DMS 273 (cell line): ENCODE data around the gene LRRC32.

Experiments
- DNase-seq: peaks from one replicate; lab custom pipeline; 2025; ENCODE audit not compliant: unreplicated experiment; lab: John Stamatoyannopoulos, UW

The LRRC32 gene, protein sequence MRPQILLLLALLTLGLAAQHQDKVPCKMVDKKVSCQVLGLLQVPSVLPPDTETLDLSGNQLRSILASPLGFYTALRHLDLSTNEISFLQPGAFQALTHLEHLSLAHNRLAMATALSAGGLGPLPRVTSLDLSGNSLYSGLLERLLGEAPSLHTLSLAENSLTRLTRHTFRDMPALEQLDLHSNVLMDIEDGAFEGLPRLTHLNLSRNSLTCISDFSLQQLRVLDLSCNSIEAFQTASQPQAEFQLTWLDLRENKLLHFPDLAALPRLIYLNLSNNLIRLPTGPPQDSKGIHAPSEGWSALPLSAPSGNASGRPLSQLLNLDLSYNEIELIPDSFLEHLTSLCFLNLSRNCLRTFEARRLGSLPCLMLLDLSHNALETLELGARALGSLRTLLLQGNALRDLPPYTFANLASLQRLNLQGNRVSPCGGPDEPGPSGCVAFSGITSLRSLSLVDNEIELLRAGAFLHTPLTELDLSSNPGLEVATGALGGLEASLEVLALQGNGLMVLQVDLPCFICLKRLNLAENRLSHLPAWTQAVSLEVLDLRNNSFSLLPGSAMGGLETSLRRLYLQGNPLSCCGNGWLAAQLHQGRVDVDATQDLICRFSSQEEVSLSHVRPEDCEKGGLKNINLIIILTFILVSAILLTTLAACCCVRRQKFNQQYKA

DNA sequence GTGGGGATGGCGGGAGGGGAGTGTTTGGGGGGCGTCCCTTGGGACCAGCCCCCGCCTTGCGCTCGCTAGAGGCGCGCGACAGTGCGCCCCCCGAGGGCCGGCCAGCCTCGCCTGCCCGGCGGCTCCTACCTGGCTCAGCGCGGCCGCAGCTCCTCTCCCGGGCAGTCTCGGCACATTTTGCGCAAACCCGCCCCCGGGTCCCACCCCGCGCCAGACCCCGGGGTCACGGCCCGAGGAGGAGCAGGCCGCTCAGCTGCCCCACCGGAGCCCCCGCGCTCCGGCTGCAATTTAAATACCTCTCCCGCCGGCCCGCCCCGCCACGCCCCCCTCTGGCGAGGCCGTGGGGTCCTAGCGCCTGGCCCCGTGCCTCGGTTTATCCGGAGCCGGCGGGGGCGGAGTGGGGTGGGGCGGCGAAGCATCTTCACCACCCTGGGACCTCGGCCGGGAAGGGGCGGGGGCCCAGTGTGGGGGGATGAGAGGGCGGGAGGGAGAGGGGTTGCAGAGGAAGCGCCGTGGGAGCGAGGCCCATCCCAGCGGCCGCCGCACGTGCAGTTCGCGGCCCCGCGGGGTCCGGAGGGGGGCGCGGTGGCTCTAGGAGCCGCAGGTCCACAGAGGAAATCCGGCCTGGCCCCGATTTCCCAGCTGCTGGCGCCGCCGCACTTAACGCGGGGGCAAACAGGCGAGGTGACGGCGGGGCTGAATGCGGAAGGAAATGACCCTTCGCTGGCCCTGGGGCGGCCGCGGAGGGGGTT, at the start of gene LRRC32:
TSS of gene LRRC32 (minus strand) at position 263 of the 752 bp plus-strand sequence. CDS start 4,793 bp downstream, outside the sequence.
- DNase-seq = peak; percentile 26

DNA sequence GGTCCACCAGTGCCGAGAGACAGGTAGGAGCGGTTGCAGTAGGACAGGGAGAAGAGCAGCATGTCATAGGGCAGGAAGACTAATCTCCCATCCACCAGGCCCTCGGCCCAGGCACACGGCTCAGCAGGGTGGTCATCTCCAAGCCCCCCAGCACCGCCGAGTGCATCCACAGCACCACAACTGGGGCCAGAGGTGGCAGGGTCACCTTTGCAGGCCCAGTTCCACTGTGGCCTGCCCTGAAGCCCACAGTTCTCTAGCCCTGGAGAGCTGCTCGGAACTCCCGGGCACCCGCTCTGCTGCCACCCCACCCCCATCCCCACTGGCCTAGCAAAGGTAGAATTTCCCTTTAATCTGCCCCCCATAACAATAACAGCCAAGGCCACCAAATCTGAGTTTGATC, 49.1 kb upstream of the LRRC32 start:
- DNase-seq = no peak

DNA sequence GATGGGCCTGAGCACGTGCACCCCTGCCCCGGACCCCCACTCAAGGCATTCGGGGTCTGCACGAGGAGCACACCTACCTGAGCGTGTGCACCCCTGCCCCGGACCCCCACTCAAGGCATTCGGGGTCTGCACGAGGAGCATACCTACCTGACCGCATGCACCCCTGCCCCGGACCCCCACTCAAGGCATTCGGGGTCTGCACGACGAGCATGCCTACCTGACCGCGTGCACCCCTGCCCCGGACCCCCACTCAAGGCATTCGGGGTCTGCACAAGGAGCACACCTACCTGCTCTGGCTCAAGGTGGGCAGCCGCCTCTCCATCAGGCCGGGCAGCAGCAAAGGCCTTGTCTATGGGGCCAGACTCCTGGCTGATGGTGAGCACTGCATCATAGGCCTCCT, 48.7 kb upstream of the LRRC32 start:
- DNase-seq = no peak

GRCh38 chr11:76717816-76718215, 47.3 kb upstream of the LRRC32 start:
- DNase-seq = no peak

- no peak for DNase-seq
These were observed 46.8 kb upstream of the LRRC32 start for GRCh38 chr11:76717369-76717768.

DNA sequence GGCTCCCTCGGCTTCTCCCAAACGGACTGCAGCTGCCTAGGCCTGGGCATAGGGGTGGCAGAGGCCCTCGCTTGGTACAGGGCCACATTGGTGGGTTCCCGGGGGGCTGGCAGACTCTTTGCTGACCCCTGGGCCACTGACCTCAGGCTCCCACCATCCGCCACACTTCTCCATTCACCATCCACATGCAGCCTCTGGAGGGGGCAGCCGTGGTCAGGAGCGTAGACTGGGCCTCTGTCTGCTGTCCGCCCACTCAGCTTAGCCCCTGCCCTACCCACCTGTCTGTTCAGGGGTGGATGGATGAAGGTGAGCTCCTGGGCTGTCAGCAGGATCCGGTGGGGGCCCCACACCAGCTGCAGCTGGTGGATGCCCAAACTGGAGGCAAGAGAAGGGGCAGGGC, 45.7 kb upstream of the LRRC32 start:
- DNase-seq = no peak

DNA sequence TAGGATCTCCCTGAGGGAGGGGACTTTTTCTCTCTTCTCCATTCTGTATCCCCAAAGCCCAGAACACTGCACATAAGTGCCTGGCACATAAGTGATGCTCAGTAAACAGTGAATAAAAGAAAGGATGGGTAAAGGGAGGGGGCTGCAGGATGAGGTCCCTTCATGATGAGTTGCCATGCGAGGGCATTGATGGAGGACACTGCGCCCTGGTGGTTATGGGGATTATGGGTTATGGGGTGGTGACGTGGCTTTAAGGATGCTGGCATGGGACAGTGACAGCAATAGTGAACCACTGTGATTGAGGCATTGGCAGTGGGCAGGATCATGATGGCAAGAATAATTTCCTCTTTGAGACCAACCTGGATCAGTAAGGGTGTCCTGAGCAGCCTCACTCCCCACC, 43.9 kb upstream of the LRRC32 start:
- no peak for DNase-seq

- DNase-seq = no peak
These were observed 43.0 kb upstream of the LRRC32 start for GRCh38 chr11:76713499-76713898.

DNA sequence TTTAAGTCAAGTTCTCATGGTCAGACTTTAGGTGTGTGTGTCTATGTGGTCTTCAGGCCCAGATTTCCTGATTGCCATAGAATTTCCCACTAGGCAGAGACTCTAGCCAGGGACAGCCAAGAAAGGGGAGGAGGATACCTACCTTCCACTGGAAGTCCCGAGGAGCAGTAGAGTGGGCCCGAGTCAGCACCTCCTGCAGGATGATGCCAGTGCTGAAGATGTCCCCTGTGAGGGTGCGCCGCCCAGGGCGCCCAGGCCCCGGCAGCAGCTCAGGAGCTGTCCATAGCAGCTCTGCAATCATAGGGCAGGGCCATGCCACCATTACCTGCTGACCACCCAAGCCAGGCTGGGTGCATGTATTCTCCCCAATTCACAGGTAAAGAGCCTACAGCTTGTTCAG, 41.6 kb upstream of the LRRC32 start:
- DNase-seq = no peak

DNA sequence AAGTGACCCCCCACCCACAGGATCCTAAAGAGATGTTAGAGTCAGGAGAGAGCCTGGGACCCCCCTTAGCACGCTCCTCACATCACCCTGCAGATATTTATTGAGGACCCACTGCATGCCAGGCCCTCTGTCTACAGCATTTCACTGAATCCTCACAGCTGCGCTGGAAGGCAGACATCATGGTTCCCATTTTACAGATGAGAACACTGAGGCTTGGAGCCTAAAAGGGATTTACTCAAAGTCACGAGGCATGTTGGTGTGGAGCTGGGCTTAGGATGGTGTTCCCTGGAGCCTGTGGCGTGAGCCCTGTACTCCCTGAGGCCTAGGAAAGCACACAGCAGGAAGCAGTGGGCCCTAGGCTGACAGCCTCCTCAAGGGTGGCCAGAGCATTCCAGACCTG, 39.2 kb upstream of the LRRC32 start:
- DNase-seq = no peak

DNA sequence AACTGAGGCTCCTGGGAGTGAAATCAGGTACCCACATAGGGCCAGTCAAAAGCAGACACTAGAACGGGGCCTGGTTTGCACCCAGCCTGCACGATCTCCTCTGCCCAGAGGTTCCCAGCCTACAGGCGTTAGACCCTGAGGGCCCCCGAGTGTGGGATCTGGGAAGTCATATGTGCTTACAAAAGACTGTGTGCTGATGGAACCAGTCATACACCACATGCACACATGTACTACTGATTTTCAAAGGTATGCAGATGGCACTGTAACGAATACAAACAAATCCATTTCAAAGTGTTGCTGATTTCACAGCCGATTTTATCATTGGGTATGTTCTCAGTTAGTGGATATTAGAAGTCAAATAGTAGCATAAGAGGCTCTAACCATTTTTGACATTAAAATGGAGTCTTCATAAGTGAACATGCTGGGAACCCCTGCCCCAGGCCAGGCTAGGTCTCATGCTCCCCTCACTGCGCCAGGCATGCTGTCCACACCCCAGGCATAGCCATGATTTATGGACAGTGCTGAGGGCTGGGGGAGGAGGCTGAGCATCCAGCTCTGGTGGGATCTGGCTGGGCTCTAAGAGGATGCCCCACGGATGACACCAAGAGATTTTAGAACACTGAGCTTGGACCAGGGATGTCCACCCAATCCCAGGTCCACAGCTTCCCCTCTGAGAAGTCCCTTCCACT, 38.6 kb upstream of the LRRC32 start:
- no peak for DNase-seq

DNA sequence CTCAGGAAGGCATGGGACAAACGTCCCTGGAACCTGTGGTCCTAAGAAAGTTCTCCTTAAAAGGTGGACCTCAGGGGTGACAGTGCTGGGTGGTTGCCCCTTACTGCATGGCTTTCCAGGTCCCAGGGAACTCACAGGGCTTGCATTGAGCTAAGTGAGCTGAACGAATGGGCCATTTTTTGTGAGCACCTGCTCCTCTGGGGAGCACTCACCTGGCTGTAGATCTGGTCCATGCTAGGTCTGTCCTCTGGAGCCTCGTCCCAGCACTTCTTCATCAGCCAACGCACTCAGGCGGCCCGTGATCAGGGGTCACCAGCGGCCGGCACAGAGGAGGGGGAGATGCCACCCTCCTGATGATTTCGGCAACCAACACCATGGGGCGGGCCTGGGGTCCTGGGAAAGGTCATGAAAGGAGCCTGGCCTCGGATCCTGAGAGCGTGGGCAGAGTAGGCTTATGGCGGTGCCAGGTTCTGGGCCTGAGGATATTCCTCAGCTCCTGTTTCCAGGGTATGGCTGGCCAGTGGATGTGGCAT, 36.8 kb upstream of the LRRC32 start:
- no peak for DNase-seq

DNA sequence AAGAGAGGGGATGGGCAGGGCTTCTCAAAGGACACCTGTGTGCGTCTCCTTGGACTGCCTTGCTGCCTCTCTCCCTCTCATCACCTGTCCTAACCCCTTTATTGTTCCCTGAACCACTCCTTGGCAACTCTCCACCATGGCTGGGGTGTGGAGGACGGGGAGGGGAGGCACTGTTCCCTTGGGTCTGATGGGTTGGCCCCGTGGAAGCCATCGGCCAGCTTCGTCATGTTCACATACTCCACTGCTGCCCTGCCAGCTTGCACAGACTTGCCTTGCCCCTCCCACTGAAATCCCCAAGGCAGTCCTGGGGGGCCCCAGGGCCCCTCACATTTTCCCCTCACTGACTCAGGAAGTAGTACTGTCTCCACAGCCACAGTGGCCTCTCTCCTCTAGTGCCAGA, 36.1 kb upstream of the LRRC32 start:
- no peak for DNase-seq

DNA sequence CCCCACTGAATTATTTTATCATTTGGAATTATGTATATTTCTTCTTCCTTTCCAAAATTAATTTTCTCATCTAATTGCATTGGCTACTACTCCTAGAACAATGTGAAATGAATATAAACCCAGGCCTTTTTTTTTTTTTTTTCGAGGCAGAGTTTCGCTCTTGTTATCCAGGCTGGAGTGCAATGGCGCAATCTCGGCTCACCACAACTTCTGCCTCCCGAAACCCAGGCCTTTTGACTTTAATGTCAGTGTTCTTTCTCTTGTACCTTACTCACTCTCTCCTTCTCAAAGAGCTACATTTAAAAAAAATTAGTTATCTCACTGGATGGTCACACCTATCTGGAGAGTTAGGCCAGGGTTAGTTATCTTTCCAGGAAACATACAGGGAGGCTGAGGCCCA, 35.3 kb upstream of the LRRC32 start:
- no peak for DNase-seq

- peak; percentile 42 for DNase-seq
These were observed 33.8 kb upstream of the LRRC32 start for GRCh38 chr11:76704171-76704948.

GRCh38 chr11:76703707-76704106, 33.2 kb upstream of the LRRC32 start:
- DNase-seq = no peak

- DNase-seq = no peak
These were observed 32.0 kb upstream of the LRRC32 start for GRCh38 chr11:76702336-76703128.

DNA sequence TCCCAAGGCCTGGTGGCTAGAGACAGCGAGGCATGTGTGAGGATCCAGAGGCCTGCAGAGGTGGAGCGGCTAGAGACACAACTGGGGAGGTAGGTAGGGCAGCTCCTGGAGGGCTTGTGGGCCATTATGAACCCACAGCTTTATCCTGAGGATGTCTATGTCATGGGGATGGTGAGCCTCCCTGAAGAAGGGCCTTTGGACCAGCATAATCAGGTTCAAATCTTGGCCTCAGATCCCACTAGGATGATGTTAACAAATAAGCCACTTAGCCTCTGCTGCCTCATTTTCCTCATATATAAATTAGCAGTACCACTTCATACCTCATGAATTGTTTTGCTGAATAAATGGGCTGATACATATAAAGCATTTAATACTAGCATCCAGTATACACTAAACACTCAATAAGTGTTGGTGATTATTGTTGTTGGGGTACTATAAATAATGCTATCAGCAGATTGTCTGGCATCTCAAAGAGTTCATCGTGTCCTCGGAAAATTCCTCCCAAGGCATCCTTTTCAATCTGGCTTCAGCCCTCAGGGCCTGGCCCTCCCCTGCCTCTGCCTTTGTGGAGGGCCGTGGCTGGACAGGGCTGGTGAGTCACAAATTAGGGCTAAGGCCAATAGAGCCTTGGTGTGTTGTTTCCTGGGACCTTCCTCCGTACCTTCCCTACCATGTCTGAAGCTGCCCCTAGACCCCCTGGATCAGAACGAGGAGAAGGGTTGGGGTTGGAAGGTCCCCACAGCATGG, 30.9 kb upstream of the LRRC32 start:
- no peak for DNase-seq
